ENCODE measurements around the gene KTN1.

GRCh38 chr14:55724736-55725135 lies 144.7 kb downstream of the KTN1 start:
- TF ChIP-seq EZH2 (IDR thresholded peaks at IDR 0.05; ENCODE audit: insufficient read depth, poor library complexity, severe bottlenecking) (no peak), EZH2phosphoT487 (IDR thresholded peaks at IDR 0.05; ENCODE audit: insufficient read depth, low read depth) (no peak)

Data from GM23248 (cell line).